HepG2 (cell line): ENCODE data around the gene COX8C. TPM values are rescaled to one million over a fixed set of nuclear protein-coding genes. Genes with fewer than 3 reads are reported as not detected.

Experiments used
- ATAC-seq: fragments of 200-7000 bp; cut with Tn5 transposase; 3 replicates; pipeline ENCODE4 v1.9.1; 2020; ENCODE audit warnings: mild to moderate bottlenecking, moderate library complexity
- BruUV-seq: library from RNA; stranded (reverse); fragments of 400-500 nt; replicated peaks from 2 replicates; lab custom pipeline; 2021; lab: Mats Ljungman, UMichigan
- CTCF ChIA-PET: fragments of 300-600 bp; formaldehyde crosslinking; extraction: SDS; loops from one replicate; lab custom pipeline; 2021; ENCODE audit warnings: low total read pairs, inconsistent platforms, low intra/inter-chr PET ratio; lab: Yijun Ruan, JAX
- POLR2A ChIA-PET: fragments of 350-600 bp; sonication (Branson Sonifier 250); formaldehyde crosslinking; loops from one replicate; lab custom pipeline; 2020; ENCODE audit warnings: antibody characterized with exemption, inconsistent platforms; lab: Yijun Ruan, JAX
- DNase-seq: peaks from one replicate; pipeline ENCODE4 v3.0.0-alpha.2; 2015; ENCODE audit warnings: low spot score
- FAIRE-seq: peaks from 3 replicates; lab custom pipeline; 2011; peaks lifted over from hg19 to GRCh38; lab: Jason Lieb, UNC
- H2AFZ ChIP-seq: one replicate; pipeline ENCODE4 v1.6.1; 2011; ENCODE audit warnings: low read length, inconsistent platforms
- H3K27ac ChIP-seq: fragments of 300-600 bp; 3 replicates; pipeline ENCODE4 v1.8.0; 2011; ENCODE audit warnings: mixed run types, mild to moderate bottlenecking, mixed read lengths, low read length, inconsistent platforms; ENCODE audit not compliant: insufficient read depth; ENCODE audit errors: extremely low read length
- H3K27me3 ChIP-seq, 2 experiments: fragments of 200-600 bp in 1 of 2; 2 replicates in 1 of 2; 3 replicates in 1 of 2; pipeline versions ENCODE4 v1.6.0 to v1.8.0; 2011; ENCODE audit warnings: low read length in 2 of 2, mild to moderate bottlenecking in 2 of 2, moderate library complexity in 2 of 2, inconsistent platforms in 1 of 2; ENCODE audit not compliant: insufficient read depth in 2 of 2, control insufficient read depth in 1 of 2
- H3K36me3 ChIP-seq, 2 experiments: fragments of 200-600 bp in 1 of 2; replicated peaks in 1 of 2; 2 replicates in 1 of 2; 3 replicates in 1 of 2; pipeline versions ENCODE4 v1.5.1 to v1.8.0; 2011; ENCODE audit warnings: low read length in 2 of 2, inconsistent platforms in 1 of 2; ENCODE audit not compliant: insufficient read depth in 2 of 2, control insufficient read depth in 1 of 2
- H3K4me1 ChIP-seq: 2 replicates; pipeline ENCODE4 v1.5.1; 2012; ENCODE audit warnings: low read length, inconsistent platforms; ENCODE audit not compliant: insufficient read depth
- H3K4me2 ChIP-seq: 2 replicates; pipeline ENCODE4 v1.6.0; 2011; ENCODE audit warnings: low read depth, low read length, inconsistent platforms
- H3K4me3 ChIP-seq, 3 experiments: fragments of 200-600 bp in 1 of 3; sonication (generic), shearing (Covaris generic) in 1 of 3; replicated peaks in 1 of 3; 2 replicates each; pipeline ENCODE4 v1.5.1; 2011 to 2016; ENCODE audit warnings: low read length in 3 of 3, inconsistent platforms in 2 of 3, low read depth in 2 of 3, mild to moderate bottlenecking in 2 of 3, control low read depth in 1 of 3, mixed read lengths in 1 of 3; ENCODE audit not compliant: insufficient read depth in 1 of 3
- H3K79me2 ChIP-seq: one replicate; pipeline ENCODE4 v1.6.1; 2011; ENCODE audit warnings: low read length, inconsistent platforms; ENCODE audit not compliant: insufficient read depth
- H3K9ac ChIP-seq: 2 replicates; pipeline ENCODE4 v1.6.0; 2011; ENCODE audit warnings: mild to moderate bottlenecking, low read depth, low read length, inconsistent platforms; ENCODE audit not compliant: insufficient read depth
- H3K9me3 ChIP-seq: 2 replicates; pipeline ENCODE4 v1.5.1; 2012; ENCODE audit warnings: mild to moderate bottlenecking, low read length
- H4K20me1 ChIP-seq: 2 replicates; pipeline ENCODE4 v1.6.0; 2011; ENCODE audit warnings: inconsistent platforms, mild to moderate bottlenecking, low read length, moderate library complexity; ENCODE audit not compliant: insufficient read depth
- CBX5 ChIP-seq: sonication (generic); formaldehyde crosslinking; IDR thresholded peaks from 2 replicates; pipeline ENCODE4 v1.4.0; 2020; ENCODE audit warnings: missing genetic modification reagents, borderline replicate concordance
- CENPT ChIP-seq: sonication (generic); formaldehyde crosslinking; IDR thresholded peaks from 2 replicates; pipeline ENCODE4 v1.8.0; 2022; ENCODE audit warnings: low read depth, mild to moderate bottlenecking, moderate library complexity, missing genetic modification reagents
- GATAD1 ChIP-seq: IDR thresholded peaks from 2 replicates; pipeline ENCODE4 v1.6.1; 2016; ENCODE audit warnings: missing genetic modification reagents, missing compliant biosample characterization
- KDM5B ChIP-seq: sonication (generic); formaldehyde crosslinking; IDR thresholded peaks from 2 replicates; pipeline ENCODE4 v1.4.0; 2020; ENCODE audit warnings: missing genetic modification reagents, mild to moderate bottlenecking, borderline replicate concordance
- PRMT3 ChIP-seq: sonication (generic); formaldehyde crosslinking; IDR thresholded peaks from 2 replicates; pipeline ENCODE4 v1.8.1; 2022; ENCODE audit warnings: low read depth, mild to moderate bottlenecking, moderate library complexity, missing genetic modification reagents, borderline replicate concordance
- TEAD2 ChIP-seq: sonication (generic); formaldehyde crosslinking; IDR thresholded peaks from 2 replicates; pipeline ENCODE4 v1.9.0; 2021; ENCODE audit warnings: missing genetic modification reagents
- THYN1 ChIP-seq: sonication (generic); formaldehyde crosslinking; IDR thresholded peaks from 2 replicates; pipeline ENCODE4 v1.8.1; 2023; ENCODE audit warnings: low read depth, mild to moderate bottlenecking, moderate library complexity, missing genetic modification reagents, borderline replicate concordance
- ZKSCAN1 ChIP-seq: fragments of 150-350 bp; IDR thresholded peaks from 2 replicates; pipeline ENCODE4 v1.6.1; 2014; ENCODE audit warnings: low read length
- ZNF274 ChIP-seq: sonication (generic); formaldehyde crosslinking; IDR thresholded peaks from 2 replicates; pipeline ENCODE4 v1.5.1; 2020; ENCODE audit warnings: mild to moderate bottlenecking, missing genetic modification reagents
- ZNF331 ChIP-seq: sonication (generic); formaldehyde crosslinking; IDR thresholded peaks from 2 replicates; pipeline ENCODE4 v1.4.0; 2020; ENCODE audit warnings: missing genetic modification reagents
- ZNF567 ChIP-seq: sonication (generic); formaldehyde crosslinking; IDR thresholded peaks from 2 replicates; pipeline ENCODE4 v1.8.1; 2023; ENCODE audit warnings: mild to moderate bottlenecking, missing genetic modification reagents, borderline replicate concordance
- ZNF781 ChIP-seq: sonication (generic); formaldehyde crosslinking; IDR thresholded peaks from 2 replicates; pipeline ENCODE4 v1.5.1; 2020; ENCODE audit warnings: borderline replicate concordance, mild to moderate bottlenecking, missing genetic modification reagents; ENCODE audit errors: not compliant biosample characterization
- WGBS: methylation state at CpG from one replicate; pipeline ENCODE4 v1.1.6; 2017; ENCODE audit warnings: low lambda C conversion rate; 5-methylcytosine and 5-hydroxymethylcytosine counted together
- in situ Hi-C: cut with HindIII; loops from 2 replicates; pipeline ENCODE4 v1.10.0; 2017; ENCODE audit warnings: low pct_unique_long_range_greater_than_20kb; ENCODE audit not compliant: extremely low pct_ligation_motif_present
- intact Hi-C: fragments of 100-400 bp; cut with micrococcal nuclease; formaldehyde crosslinking; loops from one replicate; pipeline ENCODE4 v1.10.0; 2022; ENCODE audit not compliant: unreplicated experiment
- polyA plus RNA-seq, 8 experiments: library from polyadenylated mRNA; depleted of rRNA in 3 of 8; stranded (reverse) in 7 of 8; unstranded in 1 of 8; fragments of >200 nt; fragmentation: Illumina TruSeq in 4 of 8; extraction: Trizol in 4 of 8; gene quantifications; 2 replicates each; pipeline versions ENCODE4 v1.2.1 to v1.2.3, GENCODE V29; 2011 to 2016; ENCODE audit warnings: low read depth in 4 of 8, missing spikeins in 1 of 8, mixed read lengths in 1 of 8; ENCODE audit not compliant: insufficient read depth in 1 of 8
- total RNA-seq, 5 experiments: library from RNA; depleted of rRNA; stranded (reverse); fragments of >200 nt; fragmentation: Illumina TruSeq; extraction: Trizol; gene quantifications; 2 replicates each; pipeline ENCODE4 v1.2.3, GENCODE V29; 2016; ENCODE audit warnings: low read depth in 1 of 5

The COX8C gene
- total and polyA plus RNA-seq, 2 of the 13 experiments (the other 11 are each of a cell fraction or from before 2014, with no cell fraction given) = not detected

DNA sequence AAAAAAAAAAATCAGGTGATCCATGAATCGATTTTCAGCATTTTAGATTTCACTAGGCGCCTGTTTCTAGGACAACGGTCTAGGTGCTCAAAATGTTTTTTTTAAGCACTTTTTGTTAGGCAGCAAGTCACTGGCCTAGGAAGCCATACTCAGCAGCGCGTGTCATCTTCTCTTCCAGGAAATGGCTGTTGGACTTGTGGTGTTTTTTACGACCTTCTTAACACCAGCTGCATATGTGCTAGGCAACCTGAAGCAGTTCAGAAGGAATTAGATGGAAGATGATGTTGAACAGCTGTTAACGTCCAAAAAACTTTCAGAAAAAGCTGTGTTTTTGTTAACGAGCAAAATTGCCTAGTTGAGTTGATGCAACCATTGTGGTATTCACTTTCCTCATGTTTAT lies 868 bp downstream of the COX8C start:
- TF ChIP-seq ZNF781 (CRISPR knock-in tag) = no peak
- TF ChIP-seq KDM5B (CRISPR knock-in tag) = no peak
- no peak for TF ChIP-seq ZNF331 (CRISPR knock-in tag)
- TF ChIP-seq ZNF274 = no peak
- TF ChIP-seq CENPT (CRISPR knock-in tag) = no peak
- no peak for TF ChIP-seq THYN1 (CRISPR knock-in tag)
- no peak for TF ChIP-seq ZNF567
- TF ChIP-seq TEAD2 (CRISPR knock-in tag) = no peak
- no peak for TF ChIP-seq CBX5
- no peak for TF ChIP-seq PRMT3 (CRISPR knock-in tag)
- TF ChIP-seq ZKSCAN1 = no peak
- no peak for TF ChIP-seq GATAD1 (CRISPR knock-in tag)
- TF ChIP-seq, all 625 proteins: peak for 0
- Histone ChIP-seq H3K27me3 (no peaks in the 10 kb centered on the region; a peak in 1 of 5 replicates), H3K4me3 (no peak overlapping the region), H2AFZ (no peak overlapping the region), H3K9me3 (no peaks in the 10 kb centered on the region), H3K4me2 (no peak overlapping the region), H3K27ac (no peak overlapping the region), H3K4me1 (no peaks in the 10 kb centered on the region), H3K36me3 (no peaks in the 10 kb centered on the region), H4K20me1 (no peaks in the 10 kb centered on the region), H3K79me2 (no peaks in the 10 kb centered on the region), H3K9ac (no peak overlapping the region)
- 51% methylated on average over 8 of the region's 8 CpGs for WGBS
- in situ Hi-C loops (no loop called here), intact Hi-C loops (no loop called here)
- CTCF ChIA-PET = no interaction called here
- BruUV-seq = no TSS peak
- POLR2A ChIA-PET = no interaction called here
- FAIRE-seq (no peak), DNase-seq (no peak), ATAC-seq (no peak)
